ENCODE results near the gene TTLL10.
"Not testable (repeated sequence)": the region's sequence is repeated elsewhere in the genome, so short reads cannot be mapped to it uniquely, and the experiment has no call there.

GRCh38 chr1:1153215-1153614 lies 20.5 kb upstream of the TTLL10 start:
- TF ChIP-seq CTCF (IDR thresholded peaks at IDR 0.05; ENCODE audit: low read depth, low read length, missing input control); RAD21 (IDR thresholded peaks at IDR 0.05); REST (IDR thresholded peaks at IDR 0.05); SP1 (IDR thresholded peaks at IDR 0.05); YY1 (IDR thresholded peaks at IDR 0.05); MAX (IDR thresholded peaks at IDR 0.05); ATF3 (IDR thresholded peaks at IDR 0.05); JUND (IDR thresholded peaks at IDR 0.05); ZBTB33 (IDR thresholded peaks at IDR 0.05); TAF1 (conservative IDR thresholded peaks at IDR 0.05); GABPA (IDR thresholded peaks at IDR 0.05 in 1 of 2, conservative IDR thresholded peaks at IDR 0.05 in 1 of 2); NR2F2 (IDR thresholded peaks at IDR 0.05): not testable (repeated sequence)

All from liver (tissue), 3 donors.